ENCODE results near the gene LGALS7B. TPM values are rescaled to one million over a fixed set of nuclear protein-coding genes. Genes with fewer than 3 reads are reported as not detected.

LGALS7B gene
- total and polyA plus RNA-seq, 2 of the 4 experiments (the other 2 are of a cell fraction) = not detected

- H2BK5ac ChIP-seq (ENCODE audit: low read depth, low read length, poor library complexity, severe bottlenecking) = peak overlapping the region; percentile 96
- BruUV-seq (replicated peaks) = TSS peak; percentile 71
- in situ Hi-C loops (cut with MboI; ENCODE audit: low sequenced_read_pairs) (no loop called here), dilution Hi-C loops (cut with HindIII; ENCODE audit: low sequenced_read_pairs, unreplicated experiment) (no loop called here), intact Hi-C loops (cut with micrococcal nuclease) (loop anchor here (1.0 to 5.0 kb wide), 4 partner anchors 18 to 174 kb away; partner anchors contain the start of gene HNRNPL)
- peak overlapping the region; percentile 90 for H4K5ac ChIP-seq (ENCODE audit: low read depth, low read length)
- peak overlapping the region; percentile 82 for H3K9ac ChIP-seq (ENCODE audit: low read depth, low read length)
- peak overlapping the region; percentile 91 for H3K56ac ChIP-seq (ENCODE audit: extremely low read depth, insufficient read depth, low read length)
- peak overlapping the region; percentile 61 for H3K4me3 ChIP-seq (ENCODE audit: insufficient read depth, low read depth, low read length)
- H3K27me3 ChIP-seq (ENCODE audit: control insufficient read depth, insufficient read depth, low read length) = no peaks in the 10 kb centered on the region
- peak overlapping the region; percentile 90 for H3K18ac ChIP-seq (ENCODE audit: low read depth, low read length)
- peak overlapping the region; percentile 89 for H2AFZ ChIP-seq (replicated peaks; ENCODE audit: low read length, poor library complexity)
- 2% methylated on average over 7 of the region's 16 CpGs; no CpG with 5 or more reads in 1 of the 2 experiments for WGBS, 2 experiments (ENCODE audit: extremely low coverage in 2 of 2, insufficient read length in 1 of 2)
- DNase-seq = peak; percentile 95
- H3K9me3 ChIP-seq (ENCODE audit: control insufficient read depth, insufficient read depth, low read length) = no peaks in the 10 kb centered on the region
- H3K14ac ChIP-seq (replicated peaks; ENCODE audit: low read depth, low read length) = peak overlapping the region; percentile 95
- POLR2A ChIA-PET (ENCODE audit: unreplicated experiment) = no interaction called here
- peaks cover 13% of the 10 kb centered on the region for H3K36me3 ChIP-seq (ENCODE audit: control insufficient read depth, insufficient read depth, low read length)
- CTCF ChIA-PET = interaction anchor here (0.6 kb wide), 1 partner anchor 251 kb away, joined by 3 read pairs; no protein-coding TSS in a partner anchor
- H2AK9ac ChIP-seq (replicated peaks; ENCODE audit: low read depth, low read length, poor library complexity) = peak overlapping the region; percentile 95
- peaks cover 11% of the 10 kb centered on the region; the same call in 1 of the 2 replicates for H4K20me1 ChIP-seq (ENCODE audit: insufficient read depth, low read length)
- peak overlapping the region; percentile 97 for H2AK5ac ChIP-seq (ENCODE audit: low read depth, low read length)
- H3K27ac ChIP-seq (ENCODE audit: insufficient read depth, low read length) = peak overlapping the region; percentile 95
- peaks cover 0 to 40% of the 10 kb centered on the region in 2 experiments; a peak in 2 of 4 replicates for H3K79me1 ChIP-seq (ENCODE audit: low read depth in 1 of 2, low read length in 2 of 2)
- peak overlapping the region; percentile 81 for H2BK20ac ChIP-seq (ENCODE audit: low read depth, low read length)
- ATAC-seq (ENCODE audit: low read depth) = peak; percentile 75
- H3K4ac ChIP-seq (ENCODE audit: low read depth, low read length) = peak overlapping the region; percentile 94
- peak overlapping the region; percentile 97 for H3K23ac ChIP-seq (ENCODE audit: low read depth, low read length)
- peak overlapping the region; percentile 90 for H2BK120ac ChIP-seq (ENCODE audit: low read depth, low read length)
- peaks cover 3% of the 10 kb centered on the region; the same call in 1 of the 2 replicates for H3K9me1 ChIP-seq (ENCODE audit: insufficient read depth, low read length)
- peak overlapping the region; percentile 92; the same call in 2 of the 3 replicates for H2BK15ac ChIP-seq (ENCODE audit: low read depth, low read length)
- H3K4me1 ChIP-seq (ENCODE audit: control insufficient read depth, insufficient read depth, low read length) = peaks cover 16% of the 10 kb centered on the region
- peak overlapping the region; percentile 84 for H3K4me2 ChIP-seq (ENCODE audit: low read depth, low read length)
- peak overlapping the region; percentile 95 for H4K91ac ChIP-seq (ENCODE audit: insufficient read depth, low read depth, low read length)
- H4K8ac ChIP-seq (ENCODE audit: low read depth in 2 of 2, low read length in 2 of 2) = peak overlapping the region; percentile 72 to 96
- no peak for TF ChIP-seq RFX5 (IDR thresholded peaks at IDR 0.05; ENCODE audit: low read depth, low read length)
- TF ChIP-seq, protein P1, sequence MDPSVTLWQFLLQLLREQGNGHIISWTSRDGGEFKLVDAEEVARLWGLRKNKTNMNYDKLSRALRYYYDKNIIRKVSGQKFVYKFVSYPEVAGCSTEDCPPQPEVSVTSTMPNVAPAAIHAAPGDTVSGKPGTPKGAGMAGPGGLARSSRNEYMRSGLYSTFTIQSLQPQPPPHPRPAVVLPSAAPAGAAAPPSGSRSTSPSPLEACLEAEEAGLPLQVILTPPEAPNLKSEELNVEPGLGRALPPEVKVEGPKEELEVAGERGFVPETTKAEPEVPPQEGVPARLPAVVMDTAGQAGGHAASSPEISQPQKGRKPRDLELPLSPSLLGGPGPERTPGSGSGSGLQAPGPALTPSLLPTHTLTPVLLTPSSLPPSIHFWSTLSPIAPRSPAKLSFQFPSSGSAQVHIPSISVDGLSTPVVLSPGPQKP (IDR thresholded peaks at IDR 0.05; ENCODE audit: borderline replicate concordance, low read depth, low read length) = no peak
- no peak for TF ChIP-seq CEBPB (IDR thresholded peaks at IDR 0.05; ENCODE audit: low read depth, low read length)
- no peak; the same call in 1 of the 2 replicates for TF ChIP-seq BHLHE40 (IDR thresholded peaks at IDR 0.05; ENCODE audit: low read depth, low read length)
- 0 out of 2 replicates have a peak, but pooled peaks have one; percentile 12 for TF ChIP-seq FOS (IDR thresholded peaks at IDR 0.05; ENCODE audit: low read depth, low read length)
- TF ChIP-seq POLR2A (IDR thresholded peaks at IDR 0.05; ENCODE audit: low read depth, low read length) = no peak
- 0 out of 2 replicates have a peak, but pooled peaks have one; percentile 3 for TF ChIP-seq MAZ (IDR thresholded peaks at IDR 0.05; ENCODE audit: borderline replicate concordance, low read depth, low read length)
- no peak for TF ChIP-seq NFE2L2 (IDR thresholded peaks at IDR 0.05; ENCODE audit: low read depth, low read length)
- TF ChIP-seq RCOR1 (IDR thresholded peaks at IDR 0.05; ENCODE audit: insufficient replicate concordance, low read length) = peak; percentile 36
- TF ChIP-seq, protein P2, sequence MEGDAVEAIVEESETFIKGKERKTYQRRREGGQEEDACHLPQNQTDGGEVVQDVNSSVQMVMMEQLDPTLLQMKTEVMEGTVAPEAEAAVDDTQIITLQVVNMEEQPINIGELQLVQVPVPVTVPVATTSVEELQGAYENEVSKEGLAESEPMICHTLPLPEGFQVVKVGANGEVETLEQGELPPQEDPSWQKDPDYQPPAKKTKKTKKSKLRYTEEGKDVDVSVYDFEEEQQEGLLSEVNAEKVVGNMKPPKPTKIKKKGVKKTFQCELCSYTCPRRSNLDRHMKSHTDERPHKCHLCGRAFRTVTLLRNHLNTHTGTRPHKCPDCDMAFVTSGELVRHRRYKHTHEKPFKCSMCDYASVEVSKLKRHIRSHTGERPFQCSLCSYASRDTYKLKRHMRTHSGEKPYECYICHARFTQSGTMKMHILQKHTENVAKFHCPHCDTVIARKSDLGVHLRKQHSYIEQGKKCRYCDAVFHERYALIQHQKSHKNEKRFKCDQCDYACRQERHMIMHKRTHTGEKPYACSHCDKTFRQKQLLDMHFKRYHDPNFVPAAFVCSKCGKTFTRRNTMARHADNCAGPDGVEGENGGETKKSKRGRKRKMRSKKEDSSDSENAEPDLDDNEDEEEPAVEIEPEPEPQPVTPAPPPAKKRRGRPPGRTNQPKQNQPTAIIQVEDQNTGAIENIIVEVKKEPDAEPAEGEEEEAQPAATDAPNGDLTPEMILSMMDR (conservative IDR thresholded peaks at IDR 0.05; ENCODE audit: low read depth, low read length) = no peak
- peak; percentile 4; the same call in 1 of the 2 replicates for TF ChIP-seq RAD21 (IDR thresholded peaks at IDR 0.05; ENCODE audit: low read length)
- TF ChIP-seq MXI1 (IDR thresholded peaks at IDR 0.05; ENCODE audit: borderline replicate concordance, low read depth, low read length) = no peak
- TF ChIP-seq SMC3 (IDR thresholded peaks at IDR 0.05; ENCODE audit: low read depth, low read length) = no peak
- TF ChIP-seq USF2 (IDR thresholded peaks at IDR 0.05; ENCODE audit: low read depth, low read length) = no peak
- no peak for TF ChIP-seq CHD1 (IDR thresholded peaks at IDR 0.05; ENCODE audit: low read depth, low read length)
Observed at GRCh38 chr19:38831142-38831605, 42.2 kb downstream of the LGALS7B start.
